ENCODE measurements around the gene NDUFB3.
"Not testable (repeated sequence)": the region's sequence is repeated elsewhere in the genome, so short reads cannot be mapped to it uniquely, and the experiment has no call there.

NDUFB3 gene

GRCh38 chr2:201071479-201072200, at the start of gene NDUFB3, which contains the start of gene HYCC2:
Gene NDUFB3 (plus strand): TSS chr2:201072001. CDS start chr2:201078883, 6,882 bp downstream.
Gene HYCC2 (minus strand): TSS chr2:201071671. CDS start chr2:201024009, 47,662 bp downstream.
- DNase-seq (ENCODE audit: low read depth in 4 of 4, low spot score in 1 of 4) = peak; percentile 67 to 85 (median 78)

GRCh38 chr2:201024518-201024917, 47.3 kb upstream of the NDUFB3 start:
- DNase-seq (ENCODE audit: low read depth in 4 of 4, low spot score in 1 of 4) = no peak

- not testable (repeated sequence) for DNase-seq (ENCODE audit: low read depth in 4 of 4, low spot score in 1 of 4)
These were observed 37.4 kb upstream of the NDUFB3 start for GRCh38 chr2:201034355-201034754.

GRCh38 chr2:201038361-201038760, 33.4 kb upstream of the NDUFB3 start:
- not testable (repeated sequence) for DNase-seq (ENCODE audit: low read depth in 4 of 4, low spot score in 1 of 4)

- no peak for DNase-seq (ENCODE audit: low read depth in 4 of 4, low spot score in 1 of 4)
These were observed 32.9 kb upstream of the NDUFB3 start for GRCh38 chr2:201038855-201039254.

- DNase-seq (ENCODE audit: low read depth in 4 of 4, low spot score in 1 of 4) = no peak
These were observed 30.8 kb upstream of the NDUFB3 start for GRCh38 chr2:201040867-201041628.

- DNase-seq (ENCODE audit: low read depth in 4 of 4, low spot score in 1 of 4) = not testable (repeated sequence)
These were observed 29.4 kb upstream of the NDUFB3 start for GRCh38 chr2:201042451-201042850.

- not testable (repeated sequence) for DNase-seq (ENCODE audit: low read depth in 4 of 4, low spot score in 1 of 4)
These were observed 28.8 kb upstream of the NDUFB3 start for GRCh38 chr2:201043050-201043449.

GRCh38 chr2:201046881-201047280, 24.9 kb upstream of the NDUFB3 start:
- no peak for DNase-seq (ENCODE audit: low read depth in 4 of 4, low spot score in 1 of 4)

- no peak for DNase-seq (ENCODE audit: low read depth in 4 of 4, low spot score in 1 of 4)
These were observed 22.3 kb upstream of the NDUFB3 start for GRCh38 chr2:201049455-201049854.

GRCh38 chr2:201057087-201057521, 14.7 kb upstream of the NDUFB3 start:
- DNase-seq (ENCODE audit: low read depth in 4 of 4, low spot score in 1 of 4) = no peak

GRCh38 chr2:201057715-201058248, 14.0 kb upstream of the NDUFB3 start:
- no peak for DNase-seq (ENCODE audit: low read depth in 4 of 4, low spot score in 1 of 4)

GRCh38 chr2:201058914-201059313, 12.9 kb upstream of the NDUFB3 start:
- no peak for DNase-seq (ENCODE audit: low read depth in 4 of 4, low spot score in 1 of 4)

GRCh38 chr2:201059961-201060755, 11.6 kb upstream of the NDUFB3 start:
- no peak for DNase-seq (ENCODE audit: low read depth in 4 of 4, low spot score in 1 of 4)

- peak in 1 of 4 experiments; percentile 23 for DNase-seq (ENCODE audit: low read depth in 4 of 4, low spot score in 1 of 4)
These were observed 8.3 kb upstream of the NDUFB3 start for GRCh38 chr2:201063516-201063915.

GRCh38 chr2:201064797-201065329, 6.9 kb upstream of the NDUFB3 start:
- DNase-seq (ENCODE audit: low read depth in 4 of 4, low spot score in 1 of 4) = no peak

GRCh38 chr2:201070948-201071478, 788 bp upstream of the NDUFB3 start:
- DNase-seq (ENCODE audit: low read depth in 4 of 4, low spot score in 1 of 4) = no peak

- DNase-seq (ENCODE audit: low read depth in 4 of 4, low spot score in 1 of 4) = no peak
These were observed 365 bp downstream of the NDUFB3 start for GRCh38 chr2:201072201-201072530.

GRCh38 chr2:201073071-201073470, 1.3 kb downstream of the NDUFB3 start:
- DNase-seq (ENCODE audit: low read depth in 4 of 4, low spot score in 1 of 4) = no peak

GRCh38 chr2:201074996-201075395, 3.2 kb downstream of the NDUFB3 start:
- DNase-seq (ENCODE audit: low read depth in 4 of 4, low spot score in 1 of 4) = no peak

- no peak for DNase-seq (ENCODE audit: low read depth in 4 of 4, low spot score in 1 of 4)
These were observed 13.1 kb downstream of the NDUFB3 start for GRCh38 chr2:201084863-201085262.
